ENCODE results near the gene AMMECR1.
"Not testable (repeated sequence)": the region's sequence is repeated elsewhere in the genome, so short reads cannot be mapped to it uniquely, and the experiment has no call there.

AMMECR1 gene

DNA sequence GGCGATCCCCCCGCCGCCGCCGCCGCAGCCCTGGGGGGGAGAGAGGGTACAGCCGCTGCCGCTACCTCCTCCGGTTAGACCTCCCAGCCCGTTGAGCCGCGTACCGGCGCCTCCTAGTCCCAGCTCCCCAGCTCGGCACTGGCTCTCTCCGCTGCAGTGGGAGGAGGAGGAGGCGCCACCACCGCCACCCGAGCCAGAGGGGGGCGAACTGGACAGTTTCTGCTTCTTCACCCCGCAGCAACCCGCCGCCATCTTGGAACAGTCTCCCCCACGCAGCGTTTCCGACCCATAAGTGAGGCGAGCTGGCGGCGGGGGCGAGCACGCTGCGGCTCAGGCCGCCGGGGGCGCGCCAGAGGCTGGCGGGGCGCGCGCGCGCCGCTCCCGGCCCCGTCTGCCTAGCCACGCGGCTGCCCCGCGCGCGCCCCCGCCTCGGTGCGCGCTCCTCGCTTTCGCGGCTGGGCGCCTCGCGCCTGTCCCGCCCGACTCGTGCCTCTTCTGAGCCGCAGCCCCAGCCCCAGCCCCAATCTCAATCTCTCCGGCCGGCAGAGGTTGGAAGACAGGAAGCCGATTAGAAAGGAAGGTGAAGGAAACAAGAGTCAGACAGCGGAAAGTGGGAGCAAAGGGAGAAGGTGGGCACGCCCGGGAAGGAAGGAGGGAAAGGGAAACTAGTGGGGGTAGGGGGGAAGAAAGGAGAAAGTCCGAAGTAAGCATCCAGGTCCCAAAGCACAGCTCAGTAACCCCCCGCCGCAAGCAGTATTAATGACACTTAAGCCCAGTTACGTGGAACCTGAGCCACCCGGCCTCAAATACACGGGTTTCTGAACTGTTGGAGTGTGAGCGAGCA lies at the start of gene AMMECR1:
AMMECR1 (minus strand) TSS at position 266 of the 844 bp plus-strand sequence; CDS start at position 252, 14 bp downstream.
- DNase-seq (ENCODE audit: extremely low read depth in 1 of 2, low read depth in 1 of 2): peak; percentile 48 to 62

DNA sequence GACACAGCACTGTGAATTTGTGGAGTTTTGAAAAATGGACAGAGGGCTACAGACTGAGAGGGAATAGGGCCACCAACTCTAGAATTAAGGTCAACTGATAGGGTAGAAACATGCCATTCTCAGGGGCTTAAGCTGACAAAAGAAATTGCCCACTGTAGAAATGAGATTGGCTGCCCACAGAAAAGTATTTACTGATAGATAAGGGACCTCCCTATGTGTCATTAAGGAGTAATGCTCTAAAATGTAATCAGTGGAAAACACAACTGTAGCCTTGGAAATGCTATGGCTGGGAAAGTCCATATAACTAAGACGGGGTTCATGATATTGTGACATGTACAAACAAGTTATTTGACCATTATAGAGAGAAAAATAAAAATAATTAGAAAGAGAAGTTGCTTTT lies 45.4 kb upstream of the AMMECR1 start:
- no peak for DNase-seq (ENCODE audit: extremely low read depth in 1 of 2, low read depth in 1 of 2)

DNA sequence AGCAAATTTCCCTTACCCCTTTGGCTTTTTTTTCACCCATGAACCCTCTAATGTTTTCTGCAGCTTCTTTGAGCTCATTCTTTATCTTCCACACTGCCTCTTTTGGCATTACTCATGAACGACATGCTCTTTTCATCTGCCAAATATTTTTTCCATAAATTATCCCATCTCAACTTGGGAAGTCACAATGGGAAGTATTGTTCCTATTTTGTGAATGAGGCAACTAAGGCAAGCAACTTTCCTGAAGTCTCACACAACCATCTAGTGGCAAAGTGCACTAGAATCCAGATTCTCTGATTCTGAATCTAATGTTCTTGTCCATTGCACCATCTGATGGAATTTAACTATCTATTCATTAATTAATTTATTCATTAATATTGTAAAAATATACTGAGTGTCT lies 41.4 kb upstream of the AMMECR1 start:
- no peak for DNase-seq (ENCODE audit: extremely low read depth in 1 of 2, low read depth in 1 of 2)

DNA sequence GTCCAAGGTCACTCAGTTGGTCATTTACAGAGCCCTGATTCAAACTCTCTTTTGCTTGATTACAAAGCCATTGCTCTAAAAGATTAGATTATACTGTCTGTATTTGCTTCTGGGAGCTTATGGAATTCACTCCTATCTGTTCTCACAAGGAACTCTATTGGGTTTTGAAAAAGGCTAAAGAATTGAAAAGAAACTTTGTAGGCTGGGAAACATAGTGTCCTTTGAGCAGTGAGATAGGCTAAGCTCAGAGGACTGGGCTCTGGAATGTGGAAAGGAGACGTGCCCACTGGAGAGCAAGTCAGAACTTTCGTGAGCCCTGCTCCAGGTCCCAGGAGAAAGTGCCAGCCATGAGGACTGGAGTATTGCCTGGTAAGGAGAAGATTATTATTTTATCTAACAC lies 40.7 kb upstream of the AMMECR1 start, which contains the start of gene RTL9:
RTL9 (plus strand) TSS at position 301 of the 400 bp plus-strand sequence. CDS start 91,770 bp downstream, outside the sequence.
- no peak for DNase-seq (ENCODE audit: extremely low read depth in 1 of 2, low read depth in 1 of 2)

DNA sequence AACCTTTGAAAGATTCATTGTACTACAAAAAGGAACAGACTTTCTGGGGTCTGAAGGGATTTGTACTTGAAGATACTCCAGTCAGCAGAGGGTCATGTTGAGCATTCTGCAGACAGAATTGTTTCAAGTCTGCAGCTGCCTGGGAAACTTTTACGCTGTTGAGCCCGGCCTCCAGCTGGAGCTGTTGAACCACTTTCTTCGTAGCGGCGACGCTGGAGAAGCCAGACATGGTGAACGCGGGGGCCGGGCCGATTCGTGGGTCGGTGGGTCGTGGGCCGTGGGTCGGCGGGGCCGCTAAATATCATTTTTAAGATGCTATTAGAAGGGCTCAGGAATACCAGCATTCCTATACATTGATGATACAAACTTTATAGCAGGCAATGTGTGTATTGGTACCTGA lies 28.8 kb upstream of the AMMECR1 start:
- no peak for DNase-seq (ENCODE audit: extremely low read depth in 1 of 2, low read depth in 1 of 2)

DNA sequence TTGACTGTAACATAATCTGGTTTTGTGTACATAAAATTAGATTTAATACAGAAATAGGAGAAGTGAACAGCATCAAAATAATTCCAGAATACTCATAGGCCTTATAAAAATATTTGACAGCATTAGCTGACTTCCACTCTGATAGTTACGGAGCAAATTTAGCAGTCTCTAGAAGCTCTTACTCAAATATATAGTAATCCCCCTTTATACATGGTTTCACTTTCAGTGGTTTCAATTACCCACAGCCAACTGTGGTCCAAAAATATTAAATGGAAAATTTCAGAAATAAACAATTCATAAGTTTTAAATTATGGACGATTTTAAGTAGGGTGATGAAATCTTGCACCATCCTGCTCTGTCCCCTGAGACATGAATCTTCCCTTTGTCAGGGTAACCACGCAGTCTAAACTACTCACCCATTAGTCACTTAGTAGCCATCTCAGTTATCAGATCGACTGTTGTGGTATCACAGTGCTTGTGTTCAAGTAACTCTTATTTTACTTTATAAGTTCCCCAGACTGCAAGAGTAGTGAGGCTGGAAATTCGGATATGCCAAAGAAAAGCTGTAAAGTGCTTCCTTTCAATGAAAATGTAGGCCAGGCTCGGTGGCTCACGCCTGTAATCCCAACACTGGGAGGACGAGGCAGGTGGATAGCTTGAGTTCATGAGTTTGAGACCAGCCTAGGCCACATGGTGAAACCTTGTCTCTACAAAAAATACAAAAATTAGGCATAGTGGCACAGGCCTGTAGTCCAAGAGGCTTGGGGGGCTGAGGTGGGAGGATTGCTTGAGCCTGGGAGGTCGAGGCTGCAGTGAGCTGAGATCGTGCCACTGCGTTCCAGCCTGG lies 23.5 kb upstream of the AMMECR1 start:
- DNase-seq (ENCODE audit: extremely low read depth in 1 of 2, low read depth in 1 of 2): no peak

DNA sequence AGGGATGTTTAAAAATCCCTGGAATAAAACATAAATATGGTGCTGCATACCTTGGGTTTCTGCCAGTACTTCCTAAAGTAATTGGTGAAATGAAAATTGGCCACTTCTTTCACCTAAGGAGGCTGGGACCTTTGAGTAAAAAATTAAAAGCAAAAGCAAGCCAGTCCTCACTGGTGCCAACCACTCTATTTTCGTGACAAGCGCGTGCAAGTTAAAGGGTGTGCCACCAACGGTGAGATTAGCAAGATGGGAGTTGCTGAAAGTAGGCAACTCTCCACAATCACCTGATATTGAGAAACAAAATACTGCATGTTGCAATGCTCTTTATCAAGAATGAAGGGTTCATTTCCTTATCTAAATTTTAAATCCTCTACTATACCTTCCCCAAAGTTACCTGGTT lies 21.1 kb upstream of the AMMECR1 start:
- DNase-seq (ENCODE audit: extremely low read depth in 1 of 2, low read depth in 1 of 2): no peak

DNA sequence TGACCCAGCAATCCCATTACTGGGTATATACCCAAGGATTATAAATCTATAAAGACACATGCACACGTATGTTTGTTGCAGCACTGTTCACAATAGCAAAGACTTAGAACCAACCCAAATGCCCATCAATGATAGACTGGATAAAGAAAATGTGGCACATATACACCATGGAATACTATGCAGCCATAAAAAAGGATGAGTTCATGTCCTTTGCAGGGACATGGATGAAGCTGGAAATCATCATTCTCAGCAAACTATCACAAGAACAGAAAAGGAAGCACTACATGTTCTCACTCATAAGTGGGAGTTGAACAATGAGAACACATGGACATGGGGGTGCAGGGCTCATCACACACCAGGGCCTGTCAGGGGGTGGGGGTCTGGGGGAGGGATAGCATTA lies 15.6 kb upstream of the AMMECR1 start:
- DNase-seq (ENCODE audit: extremely low read depth in 1 of 2, low read depth in 1 of 2): not testable (repeated sequence)

DNA sequence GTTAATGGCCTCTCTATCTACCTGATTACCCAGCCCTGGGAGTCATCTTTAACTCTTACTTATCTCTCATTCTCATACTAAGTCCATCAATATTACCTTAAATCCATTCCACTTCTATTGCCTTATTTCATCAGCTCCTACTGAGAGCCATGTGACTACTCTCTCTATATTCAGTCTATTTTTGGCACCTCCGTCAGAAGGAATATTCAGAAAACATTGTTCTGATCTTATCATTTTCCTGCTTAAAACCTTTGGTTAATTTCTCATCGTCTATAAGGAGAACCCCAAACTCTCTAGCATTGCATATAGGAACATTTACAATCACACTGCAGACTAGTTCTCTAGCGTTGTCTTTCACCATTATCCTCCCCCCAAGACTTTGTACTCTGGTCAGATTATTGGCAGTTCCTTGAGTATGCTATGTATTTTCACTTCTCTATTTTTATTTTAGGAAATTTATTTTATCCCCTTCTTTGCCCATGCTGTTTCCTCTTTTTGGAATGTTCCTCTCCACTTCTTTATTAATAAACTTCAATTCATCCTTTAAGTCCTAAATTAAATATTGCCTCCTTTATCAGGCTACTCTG lies 13.7 kb upstream of the AMMECR1 start:
- no peak for DNase-seq (ENCODE audit: extremely low read depth in 1 of 2, low read depth in 1 of 2)

DNA sequence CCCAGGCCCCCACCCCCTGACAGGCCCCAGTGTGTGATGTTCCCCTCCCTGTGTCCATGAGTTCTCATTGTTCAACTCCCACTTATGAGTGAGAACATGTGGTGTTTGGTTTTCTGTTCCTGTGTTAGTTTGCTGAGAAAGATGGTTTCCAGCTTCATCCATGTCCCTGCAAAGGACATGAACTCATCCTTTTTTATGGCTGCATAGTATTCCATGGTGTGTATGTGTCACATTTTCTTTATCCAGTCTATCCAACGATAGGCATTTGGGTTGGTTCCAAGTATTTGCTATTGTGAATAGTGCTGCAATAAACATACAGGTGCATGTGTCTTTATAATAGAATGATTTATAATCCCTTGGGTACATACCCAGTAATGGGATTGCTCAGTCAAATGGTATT lies 10.7 kb upstream of the AMMECR1 start:
- DNase-seq (ENCODE audit: extremely low read depth in 1 of 2, low read depth in 1 of 2): not testable (repeated sequence)

DNA sequence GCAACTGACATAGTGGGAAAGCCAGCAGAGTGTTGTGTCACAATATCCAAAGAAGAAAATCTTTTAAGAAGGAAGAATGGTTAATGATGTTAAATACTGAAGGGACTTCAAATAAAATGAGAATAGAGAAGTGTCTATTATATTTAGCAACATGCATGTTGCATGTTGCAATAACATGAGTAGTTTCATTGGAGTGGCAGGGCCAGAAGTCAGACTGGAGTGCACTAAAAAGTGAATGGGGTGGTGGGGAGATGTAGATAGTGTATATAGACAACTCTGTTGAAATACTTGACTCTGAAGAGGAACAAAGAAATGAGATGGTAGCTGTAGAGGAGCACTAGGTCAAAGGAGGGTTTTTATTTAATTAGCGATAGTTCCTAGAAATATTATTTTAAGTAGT lies 9.5 kb upstream of the AMMECR1 start:
- DNase-seq (ENCODE audit: extremely low read depth in 1 of 2, low read depth in 1 of 2): no peak

DNA sequence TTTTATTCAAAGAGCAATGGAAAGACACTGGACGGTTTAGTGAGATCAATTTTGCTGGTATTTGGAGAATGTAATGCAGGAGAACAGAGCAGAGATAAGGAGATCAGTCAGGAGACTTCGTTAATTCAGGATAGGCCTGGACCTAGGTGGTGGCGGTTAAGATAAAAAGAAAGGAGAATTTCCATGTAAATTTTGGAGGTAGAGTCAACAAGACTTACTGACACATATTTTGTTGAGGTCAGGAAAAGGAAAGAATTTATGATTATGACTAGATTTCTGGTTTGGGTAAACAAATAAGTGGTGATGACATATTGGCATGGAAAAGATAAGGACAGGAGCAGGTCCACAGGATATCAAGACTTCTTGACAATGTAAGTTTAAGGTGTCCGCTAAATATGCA lies 8.8 kb upstream of the AMMECR1 start:
- no peak for DNase-seq (ENCODE audit: extremely low read depth in 1 of 2, low read depth in 1 of 2)

DNA sequence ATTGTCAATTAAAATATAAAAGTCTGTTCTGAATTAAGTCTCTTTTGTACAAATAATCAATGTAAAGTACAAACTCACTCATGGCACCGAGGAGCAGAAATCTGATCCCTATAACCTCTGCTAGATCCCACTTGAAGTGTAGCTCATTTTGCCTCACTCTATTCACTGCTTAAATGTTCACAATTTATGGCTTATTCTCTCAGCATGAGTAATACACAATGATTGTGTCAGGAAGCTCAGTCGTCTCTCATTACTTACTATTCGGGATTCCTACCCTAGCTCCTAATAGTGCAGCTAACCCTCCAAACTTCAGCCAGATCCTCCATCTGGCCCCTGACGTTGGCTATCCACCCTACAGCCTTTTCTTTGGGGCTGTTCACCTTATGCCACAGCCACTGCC lies 4.7 kb upstream of the AMMECR1 start:
- no peak for DNase-seq (ENCODE audit: extremely low read depth in 1 of 2, low read depth in 1 of 2)

DNA sequence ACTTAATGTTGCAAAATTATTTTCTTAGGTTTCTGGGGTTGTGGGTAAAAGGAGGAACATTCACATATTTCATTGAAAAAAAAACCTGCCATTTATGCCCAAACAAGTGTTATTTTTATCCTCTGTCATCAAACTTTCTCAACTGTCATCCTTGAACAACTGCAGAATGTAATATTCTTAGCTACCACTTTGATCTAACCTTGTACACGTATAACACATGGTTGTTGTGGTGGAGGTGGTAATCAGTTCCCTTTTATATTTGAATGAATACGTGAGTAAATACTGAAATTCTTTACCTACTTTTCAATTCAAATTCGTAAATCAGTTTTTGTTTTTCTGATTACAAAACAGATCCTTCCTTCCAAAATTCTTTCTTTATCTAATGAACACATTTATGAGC lies 3.8 kb upstream of the AMMECR1 start:
- no peak for DNase-seq (ENCODE audit: extremely low read depth in 1 of 2, low read depth in 1 of 2)

DNA sequence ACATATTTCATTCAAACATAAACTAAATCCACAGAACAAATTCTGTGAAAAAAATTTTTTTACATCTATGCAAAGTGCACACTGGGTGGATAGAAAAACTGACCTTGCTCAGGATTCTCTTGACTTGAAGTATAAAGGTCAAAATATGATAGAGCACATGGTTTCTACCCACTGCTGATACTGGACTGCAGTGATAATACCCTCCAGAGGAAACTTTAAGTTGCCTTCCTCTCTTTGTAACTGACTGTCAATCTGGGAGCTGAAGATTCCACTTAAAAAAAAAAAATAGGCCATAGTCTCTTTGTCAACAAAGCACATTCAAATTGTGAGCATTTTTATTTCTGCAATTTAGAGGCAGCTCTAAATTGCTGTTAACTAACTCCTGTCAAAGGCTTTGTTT lies 3.2 kb upstream of the AMMECR1 start:
- no peak for DNase-seq (ENCODE audit: extremely low read depth in 1 of 2, low read depth in 1 of 2)

DNA sequence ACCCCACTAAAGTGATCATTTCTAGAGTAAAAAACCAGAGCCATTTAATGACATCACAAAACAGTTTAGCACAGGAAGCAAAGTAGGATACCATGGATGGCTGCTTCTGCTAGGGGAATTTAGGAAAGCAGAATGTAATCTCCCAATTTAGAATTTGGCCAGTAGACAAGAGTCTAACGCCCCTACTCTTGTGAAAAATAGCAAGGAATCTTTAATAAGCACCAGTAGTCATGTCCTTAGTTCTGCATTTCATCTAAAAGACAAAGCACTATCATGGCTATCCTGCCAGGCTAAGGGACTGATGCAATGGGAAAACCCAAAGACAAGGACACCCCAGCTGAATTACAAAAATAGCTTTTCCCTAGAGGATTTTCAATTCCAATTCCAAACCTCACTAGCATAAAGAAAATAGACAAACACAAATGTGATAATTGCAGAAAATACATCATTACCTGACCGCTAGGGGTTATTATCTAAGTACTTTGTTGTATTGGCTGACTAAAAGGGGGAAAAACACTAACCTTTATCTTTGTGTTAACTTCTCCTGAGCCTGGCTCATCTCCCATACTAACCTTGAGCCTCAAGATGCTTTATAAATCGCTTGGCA lies 2.6 kb upstream of the AMMECR1 start:
- no peak for DNase-seq (ENCODE audit: extremely low read depth in 1 of 2, low read depth in 1 of 2)

DNA sequence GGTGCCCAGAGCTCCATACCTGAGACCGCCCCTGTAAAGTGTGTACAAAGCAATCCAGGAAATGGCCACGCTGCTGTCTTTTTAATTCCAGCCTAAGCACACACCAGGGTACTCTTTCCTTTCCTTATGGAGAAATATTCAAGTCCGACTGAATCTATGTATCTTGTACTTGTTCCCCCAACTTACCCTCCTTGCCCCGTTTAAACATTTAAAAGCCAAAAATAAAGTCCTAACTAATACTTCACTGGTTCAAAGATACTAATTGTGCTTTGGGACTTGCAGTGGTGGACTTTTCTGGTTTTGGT lies 731 bp upstream of the AMMECR1 start:
- DNase-seq (ENCODE audit: extremely low read depth in 1 of 2, low read depth in 1 of 2): no peak

DNA sequence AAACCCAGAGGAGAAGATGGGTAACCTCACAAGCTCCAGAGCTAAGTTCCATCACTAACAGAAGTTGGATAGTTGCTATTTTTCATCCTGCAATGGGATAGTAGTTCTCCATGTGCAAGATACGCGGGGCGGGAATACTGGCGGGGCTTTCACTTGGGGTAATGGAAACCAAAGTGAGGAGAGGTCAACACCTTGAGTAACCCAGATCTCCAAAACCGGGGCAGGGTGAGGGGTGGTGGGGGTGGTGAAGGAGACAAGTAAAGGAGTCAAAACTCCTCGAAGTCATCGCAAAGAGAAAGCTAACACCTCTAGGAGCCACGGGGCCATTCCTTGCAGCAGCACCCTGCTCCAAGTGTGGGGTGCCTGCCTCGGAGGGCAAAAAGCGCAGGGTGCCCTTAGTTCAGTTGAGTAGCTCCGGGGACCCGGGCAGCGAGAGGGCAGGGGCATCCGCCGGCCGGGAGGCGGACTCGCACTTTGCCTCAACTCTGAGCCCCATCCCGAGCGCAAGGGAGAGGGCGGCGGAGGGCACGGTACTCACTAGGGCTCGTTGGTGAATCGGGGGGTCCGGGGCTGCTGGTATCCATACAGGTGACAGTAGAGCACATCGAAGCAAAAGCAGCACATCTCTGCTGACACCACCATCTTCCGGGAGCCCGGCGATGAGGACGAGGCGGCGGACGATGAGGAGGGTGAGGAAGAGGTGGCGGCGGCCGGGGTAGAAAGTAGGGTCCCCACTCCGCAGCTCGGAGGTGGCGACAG lies 645 bp downstream of the AMMECR1 start:
- DNase-seq (ENCODE audit: extremely low read depth in 1 of 2, low read depth in 1 of 2): peak in 1 of 2 donors; percentile 8

DNA sequence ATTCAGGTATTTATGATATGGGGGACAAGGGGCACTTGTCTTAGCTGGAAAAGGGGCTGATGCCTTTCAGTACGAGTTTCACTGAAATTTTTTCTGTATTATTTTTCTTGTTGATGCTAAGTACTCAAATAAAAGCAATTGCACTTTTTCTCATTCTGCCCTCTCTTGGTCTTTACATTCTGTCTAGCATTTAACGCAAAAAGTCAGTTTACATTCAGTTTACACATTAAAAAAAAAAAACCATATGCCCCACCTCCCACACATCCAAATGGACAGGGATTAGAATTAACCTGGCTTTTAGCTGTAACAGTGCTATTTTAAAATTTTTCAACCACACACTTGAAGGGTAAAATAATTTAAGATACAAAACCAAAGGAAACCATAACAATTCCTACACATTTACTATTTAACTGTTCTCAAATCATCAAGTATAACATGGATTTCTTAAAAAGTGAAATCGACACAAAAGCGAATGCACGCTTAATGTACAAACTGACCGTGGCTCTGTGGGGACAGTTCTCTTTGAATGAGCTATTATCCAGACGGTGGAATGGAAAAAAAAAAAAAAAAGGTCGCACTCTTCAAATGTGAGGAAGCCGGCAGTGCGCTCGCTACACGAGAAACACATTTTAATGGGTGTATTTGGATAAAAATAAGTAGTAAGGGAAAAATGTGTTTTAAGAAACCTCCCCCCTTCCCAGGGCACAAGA lies 1.4 kb downstream of the AMMECR1 start:
- DNase-seq (ENCODE audit: extremely low read depth in 1 of 2, low read depth in 1 of 2): no peak

DNA sequence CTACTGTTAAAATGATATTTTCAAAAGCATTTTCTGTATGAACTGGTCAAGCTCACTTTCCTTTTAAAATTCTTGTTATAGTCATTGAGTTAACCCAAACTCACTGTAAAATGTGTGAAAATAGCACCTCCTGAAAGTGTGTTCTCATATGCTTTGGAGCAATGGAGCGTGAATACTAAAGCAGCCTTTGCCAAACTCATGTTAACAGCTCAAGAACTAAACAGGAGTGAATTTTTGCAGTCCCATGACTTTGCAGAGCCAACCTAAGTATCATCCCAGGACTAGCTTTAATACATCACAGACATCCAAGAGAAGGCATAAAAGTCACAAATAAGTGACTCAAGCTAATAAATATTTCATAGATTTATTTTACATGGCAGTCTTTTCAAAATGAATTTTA lies 2.3 kb downstream of the AMMECR1 start:
- no peak for DNase-seq (ENCODE audit: extremely low read depth in 1 of 2, low read depth in 1 of 2)

Measured in activated CD8-positive, alpha-beta memory T cell treated with anti-CD3 and anti-CD28 coated beads for 1 hour (primary cell).